HG03378 (cell line): ENCODE data around the gene HES7.
A peak's percentile ranks its signal among the peaks of the same experiment; 100 is the strongest.
"Not testable (repeated sequence)": the region's sequence is repeated elsewhere in the genome, so short reads cannot be mapped to it uniquely, and the experiment has no call there.

Source experiments
- ATAC-seq: cut with Tn5 transposase; IDR thresholded peaks from one replicate; pipeline ENCODE4 v1.9.1; 2021; ENCODE audit warnings: mild to moderate bottlenecking, moderate library complexity; ENCODE audit not compliant: unreplicated experiment

The HES7 gene

GRCh38 chr17:8105957-8106398 is 17.9 kb downstream of the HES7 start:
- no peak for ATAC-seq

- ATAC-seq, result no peak
These were observed 19.0 kb downstream of the HES7 start for GRCh38 chr17:8104911-8105310.

DNA sequence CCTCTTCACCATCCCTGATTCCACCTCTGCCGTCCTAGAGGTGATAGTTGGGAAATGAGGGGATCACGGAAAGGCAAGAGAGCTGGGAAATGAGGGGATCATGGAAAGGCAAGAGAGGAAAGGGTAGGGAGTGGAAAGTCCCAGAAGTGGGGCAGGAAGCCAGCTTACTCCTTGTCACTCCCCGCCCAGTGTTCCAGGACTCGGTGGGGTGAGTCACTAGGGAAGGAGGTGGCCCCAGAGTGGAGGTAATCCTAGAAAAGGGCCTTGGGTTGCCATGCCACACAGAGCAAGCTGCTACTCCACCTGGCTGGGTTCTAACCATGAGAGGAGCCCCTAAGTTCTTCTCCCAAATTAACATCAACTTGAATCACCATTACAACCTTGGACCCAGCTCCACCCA is 20.4 kb downstream of the HES7 start:
- no peak for ATAC-seq

GRCh38 chr17:8101721-8102120 is 22.2 kb downstream of the HES7 start:
- no peak for ATAC-seq

DNA sequence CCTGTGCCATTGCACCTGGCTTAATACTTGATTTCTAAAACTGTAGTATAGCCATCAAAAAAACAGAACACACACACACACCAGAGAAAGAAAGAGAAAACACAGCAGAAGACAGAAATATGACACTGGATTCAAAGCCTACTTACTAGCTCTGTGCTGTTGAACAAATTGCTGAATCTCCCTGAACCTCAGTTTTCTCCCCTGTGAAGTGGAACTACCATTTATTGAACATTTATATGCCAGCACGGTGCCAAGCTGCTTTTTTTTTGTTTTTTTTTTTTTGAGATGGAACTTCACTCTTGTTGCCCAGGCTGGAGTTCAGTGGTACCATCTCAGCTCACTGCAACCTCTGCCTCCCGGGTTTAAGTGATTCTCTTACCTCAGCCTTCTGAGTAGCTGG is 23.1 kb downstream of the HES7 start:
- no peak for ATAC-seq

- no peak for ATAC-seq
These were observed 23.8 kb downstream of the HES7 start for GRCh38 chr17:8100111-8100510.

DNA sequence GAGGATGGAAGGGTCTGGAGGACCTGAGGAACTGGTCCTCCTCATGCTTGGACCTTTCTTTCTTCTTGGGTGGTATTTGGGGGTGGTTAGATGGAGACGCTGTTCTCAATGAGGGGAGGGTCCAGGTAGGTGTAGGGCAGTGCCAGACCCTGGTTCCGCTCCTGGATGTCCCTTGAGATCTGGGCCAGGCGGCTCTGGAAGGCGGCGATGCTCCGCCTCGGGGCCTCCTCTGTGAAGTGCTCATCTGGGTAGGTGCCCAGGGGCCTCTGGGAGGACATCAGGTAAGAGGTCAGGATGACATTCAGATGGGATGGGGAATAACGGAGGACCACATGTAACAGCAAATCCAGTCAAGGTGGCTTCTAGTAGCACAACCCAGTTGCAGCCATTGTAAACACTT is 27.4 kb downstream of the HES7 start:
- ATAC-seq, result no peak

GRCh38 chr17:8095361-8095760 is 28.5 kb downstream of the HES7 start:
- ATAC-seq, result no peak

DNA sequence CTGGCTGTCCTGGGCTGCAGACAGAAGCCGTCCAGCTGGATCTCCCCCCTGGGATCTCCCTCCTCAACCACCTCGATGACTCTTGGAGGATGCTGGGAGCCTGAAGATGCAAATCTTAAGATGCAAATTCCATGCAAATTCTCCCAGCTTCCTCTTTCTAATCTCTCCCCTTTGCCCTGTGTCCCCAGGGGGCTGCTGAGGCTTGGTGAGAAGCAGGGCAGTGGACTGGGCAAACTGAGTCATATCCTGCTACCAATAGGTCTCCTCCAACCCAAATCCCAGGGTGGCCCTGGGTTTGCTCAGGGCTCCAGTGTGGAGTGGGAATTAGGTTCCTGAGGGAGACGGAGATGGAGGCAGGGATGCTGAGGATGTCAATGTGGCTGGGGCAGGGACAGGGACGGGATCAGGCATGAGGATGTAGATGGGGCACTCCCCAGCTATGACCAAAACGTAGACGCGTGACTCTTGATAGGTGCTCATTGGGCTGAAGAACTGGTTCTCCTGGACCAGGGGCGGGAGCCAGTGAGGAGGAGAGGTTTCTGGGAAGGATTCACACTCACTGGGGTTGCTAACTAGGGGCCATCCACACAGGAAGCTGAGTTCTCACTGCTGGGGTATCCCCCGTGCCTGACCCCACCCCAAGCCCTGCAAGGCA is 32.7 kb downstream of the HES7 start:
- peak; percentile 45 for ATAC-seq

DNA sequence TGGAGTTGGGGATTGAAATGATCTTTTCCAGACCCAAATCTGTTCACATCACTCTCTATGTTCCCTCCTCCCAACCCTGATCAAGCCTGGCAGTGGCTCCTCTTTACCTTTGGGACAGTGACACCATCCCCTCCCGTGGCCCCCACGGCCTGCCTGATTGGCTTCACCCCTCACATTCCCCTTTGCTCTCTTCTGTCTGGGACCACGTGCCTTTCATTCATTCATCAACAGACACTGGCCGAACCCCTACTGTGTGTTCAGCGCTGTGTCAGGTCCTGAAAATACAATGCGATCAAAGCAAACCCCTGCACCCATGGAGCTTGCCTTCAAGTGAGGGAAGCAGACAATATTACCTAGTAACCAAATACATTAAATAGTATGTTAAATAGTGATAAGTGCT is 34.2 kb downstream of the HES7 start:
- ATAC-seq, result no peak

DNA sequence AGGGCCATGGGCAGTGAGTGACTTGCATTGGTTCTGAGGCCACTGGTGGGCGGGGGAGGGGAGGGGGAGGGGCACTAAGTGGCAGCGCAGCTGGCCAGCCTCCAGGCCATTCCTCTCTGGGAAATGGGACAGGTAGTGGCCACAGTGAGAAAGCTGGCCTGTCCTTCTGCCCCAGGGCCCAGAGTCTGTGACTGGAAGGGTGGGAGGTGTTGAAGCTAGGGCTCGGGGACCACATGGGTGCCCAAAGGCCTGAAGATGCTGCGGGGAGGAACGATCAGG is 36.0 kb downstream of the HES7 start:
- no peak for ATAC-seq

GRCh38 chr17:8087075-8087951 is 36.6 kb downstream of the HES7 start, which contains the start of gene ALOX12B:
ALOX12B (minus strand) TSS chr17:8087716; CDS start chr17:8087442, 274 bp downstream.
- no peak for ATAC-seq

DNA sequence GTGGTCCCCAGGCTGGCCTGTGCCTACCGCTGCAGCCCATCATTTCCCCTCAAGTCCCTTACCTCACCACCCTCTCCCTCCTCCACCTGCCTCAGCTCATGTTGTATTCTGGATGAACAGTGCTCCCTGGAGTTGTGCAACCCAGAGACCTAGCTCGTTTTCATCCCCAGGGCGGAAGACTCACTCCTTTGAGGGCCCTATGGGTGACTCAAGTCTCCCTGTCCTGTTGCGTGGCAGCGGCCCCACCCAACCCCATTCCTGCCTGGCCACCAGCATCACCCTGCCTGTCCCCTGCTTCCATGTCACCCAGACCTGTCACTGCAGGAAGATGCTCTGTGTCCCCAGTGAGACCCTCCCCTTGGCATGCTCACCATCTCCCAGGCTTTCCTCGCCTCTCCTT is 39.7 kb downstream of the HES7 start:
- no peak for ATAC-seq

GRCh38 chr17:8082292-8082691 is 41.6 kb downstream of the HES7 start:
- ATAC-seq, result no peak

DNA sequence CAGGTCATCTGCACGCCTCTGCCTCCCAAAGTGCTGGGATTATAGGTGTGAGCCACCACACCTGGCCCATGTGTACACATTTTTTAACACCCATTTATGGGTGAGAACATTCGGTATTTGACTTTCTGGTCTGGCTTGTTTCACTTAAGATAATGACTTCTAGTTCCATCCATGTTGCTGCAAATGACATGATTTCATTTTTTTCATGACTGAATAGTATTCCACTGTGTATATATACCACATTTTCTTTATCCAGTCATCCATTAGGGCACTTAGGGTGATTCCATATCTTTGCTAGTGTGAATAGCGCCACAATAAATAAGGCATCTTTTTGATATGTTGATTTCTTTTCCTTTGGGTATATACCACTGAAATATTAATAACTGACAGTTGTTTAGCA is 42.0 kb downstream of the HES7 start:
- ATAC-seq, result no peak

- ATAC-seq, result no peak
These were observed 43.1 kb downstream of the HES7 start for GRCh38 chr17:8080799-8081219.

DNA sequence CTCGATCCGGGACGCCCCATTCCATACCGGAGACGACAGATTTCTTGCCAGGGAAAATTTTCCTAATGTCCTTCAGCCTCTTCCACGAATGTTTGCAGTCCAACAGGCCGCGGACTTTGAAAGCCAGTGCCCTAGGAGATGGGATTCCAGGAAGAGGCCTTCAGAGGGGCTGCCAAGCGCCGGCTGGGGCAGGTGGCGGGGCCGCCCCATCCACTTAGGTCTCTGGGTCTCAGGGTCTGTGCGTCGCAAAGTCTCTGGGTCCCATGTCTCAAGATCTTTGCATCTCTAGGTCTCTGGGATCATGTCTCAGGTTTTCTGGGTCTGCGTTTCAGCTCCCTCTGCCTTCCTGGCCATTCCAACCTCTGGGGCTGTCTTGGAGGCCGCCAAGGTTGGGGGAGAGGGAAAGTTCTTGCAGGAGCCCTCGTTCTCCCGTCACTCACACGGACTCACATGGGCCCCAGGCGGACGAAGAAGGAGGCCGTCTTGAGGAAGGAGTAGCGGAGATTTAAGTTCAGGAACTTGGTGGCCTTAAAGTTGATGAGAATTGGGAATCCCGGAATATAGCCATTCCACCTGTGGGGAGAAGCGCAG is 43.6 kb downstream of the HES7 start:
- ATAC-seq, result no peak

GRCh38 chr17:8079291-8080207 is 44.4 kb downstream of the HES7 start:
- no peak for ATAC-seq

- ATAC-seq, result not testable (repeated sequence)
These were observed 46.0 kb downstream of the HES7 start for GRCh38 chr17:8077939-8078338.

- ATAC-seq, result no peak
These were observed 47.2 kb downstream of the HES7 start for GRCh38 chr17:8076502-8077266.
